Ishikawa (cell line): Measurements from ENCODE around the gene ARHGAP19.

Experiments
- CEBPB ChIP-seq: IDR thresholded peaks from 2 replicates; pipeline ENCODE4 v1.6.1; 2012
- CREB1 ChIP-seq: IDR thresholded peaks from 2 replicates; pipeline ENCODE4 v1.6.1; 2012; ENCODE audit warnings: low read depth
- EGR1 ChIP-seq: IDR thresholded peaks from 2 replicates; pipeline ENCODE4 v1.6.1; 2012
- EP300 ChIP-seq: IDR thresholded peaks from 2 replicates; pipeline ENCODE4 v1.6.1; 2012; ENCODE audit warnings: borderline replicate concordance
- FOXM1 ChIP-seq: IDR thresholded peaks from 2 replicates; pipeline ENCODE4 v1.6.1; 2012; ENCODE audit warnings: low read depth, borderline replicate concordance
- NFIC ChIP-seq: IDR thresholded peaks from 2 replicates; pipeline ENCODE4 v1.6.1; 2012
- RAD21 ChIP-seq: IDR thresholded peaks from 2 replicates; pipeline ENCODE4 v1.6.1; 2012; ENCODE audit warnings: low read depth
- TAF1 ChIP-seq: IDR thresholded peaks from 2 replicates; pipeline ENCODE4 v1.6.1; 2012; ENCODE audit warnings: low read depth, mild to moderate bottlenecking
- TCF12 ChIP-seq: IDR thresholded peaks from 2 replicates; pipeline ENCODE4 v1.6.1; 2012; ENCODE audit warnings: low read depth
- TEAD4 ChIP-seq: IDR thresholded peaks from 2 replicates; pipeline ENCODE4 v1.6.1; 2012
- YY1 ChIP-seq: IDR thresholded peaks from 2 replicates; pipeline ENCODE4 v1.6.1; 2012; ENCODE audit warnings: low read depth
- ZBTB7A ChIP-seq: IDR thresholded peaks from 2 replicates; pipeline ENCODE4 v1.6.1; 2012; ENCODE audit warnings: low read depth
- TF ChIP-seq, protein P1 (sequence below): IDR thresholded peaks from 2 replicates; pipeline ENCODE4 v1.6.1; 2012; ENCODE audit warnings: low read depth, mild to moderate bottlenecking
- TF ChIP-seq, protein P2 (sequence below): IDR thresholded peaks from 2 replicates; pipeline ENCODE4 v1.6.1; 2012
- TF ChIP-seq, protein P3 (sequence below): IDR thresholded peaks from 2 replicates; pipeline ENCODE4 v1.6.1; 2012

The ARHGAP19 gene

DNA sequence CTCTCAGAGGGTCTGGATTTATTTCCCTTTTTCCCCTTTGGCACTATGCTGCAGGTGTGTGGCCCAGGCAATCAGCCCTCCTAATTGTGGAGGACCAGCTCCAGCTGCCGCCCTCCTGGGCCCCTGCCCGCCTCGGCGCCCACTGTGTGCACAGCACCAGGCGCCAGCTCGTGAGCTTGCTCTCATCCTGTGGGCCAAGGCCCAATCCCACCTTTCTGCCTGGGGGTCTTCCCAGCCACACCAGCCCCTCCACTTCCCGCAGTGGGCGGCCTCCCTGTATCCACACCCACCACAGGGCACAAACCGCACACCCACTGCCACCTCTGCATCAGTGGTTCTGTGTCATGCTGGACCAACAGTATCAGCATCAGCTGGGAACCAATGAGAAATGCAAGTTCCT, 81.2 kb downstream of the ARHGAP19 start:
- TF ChIP-seq, protein P1, sequence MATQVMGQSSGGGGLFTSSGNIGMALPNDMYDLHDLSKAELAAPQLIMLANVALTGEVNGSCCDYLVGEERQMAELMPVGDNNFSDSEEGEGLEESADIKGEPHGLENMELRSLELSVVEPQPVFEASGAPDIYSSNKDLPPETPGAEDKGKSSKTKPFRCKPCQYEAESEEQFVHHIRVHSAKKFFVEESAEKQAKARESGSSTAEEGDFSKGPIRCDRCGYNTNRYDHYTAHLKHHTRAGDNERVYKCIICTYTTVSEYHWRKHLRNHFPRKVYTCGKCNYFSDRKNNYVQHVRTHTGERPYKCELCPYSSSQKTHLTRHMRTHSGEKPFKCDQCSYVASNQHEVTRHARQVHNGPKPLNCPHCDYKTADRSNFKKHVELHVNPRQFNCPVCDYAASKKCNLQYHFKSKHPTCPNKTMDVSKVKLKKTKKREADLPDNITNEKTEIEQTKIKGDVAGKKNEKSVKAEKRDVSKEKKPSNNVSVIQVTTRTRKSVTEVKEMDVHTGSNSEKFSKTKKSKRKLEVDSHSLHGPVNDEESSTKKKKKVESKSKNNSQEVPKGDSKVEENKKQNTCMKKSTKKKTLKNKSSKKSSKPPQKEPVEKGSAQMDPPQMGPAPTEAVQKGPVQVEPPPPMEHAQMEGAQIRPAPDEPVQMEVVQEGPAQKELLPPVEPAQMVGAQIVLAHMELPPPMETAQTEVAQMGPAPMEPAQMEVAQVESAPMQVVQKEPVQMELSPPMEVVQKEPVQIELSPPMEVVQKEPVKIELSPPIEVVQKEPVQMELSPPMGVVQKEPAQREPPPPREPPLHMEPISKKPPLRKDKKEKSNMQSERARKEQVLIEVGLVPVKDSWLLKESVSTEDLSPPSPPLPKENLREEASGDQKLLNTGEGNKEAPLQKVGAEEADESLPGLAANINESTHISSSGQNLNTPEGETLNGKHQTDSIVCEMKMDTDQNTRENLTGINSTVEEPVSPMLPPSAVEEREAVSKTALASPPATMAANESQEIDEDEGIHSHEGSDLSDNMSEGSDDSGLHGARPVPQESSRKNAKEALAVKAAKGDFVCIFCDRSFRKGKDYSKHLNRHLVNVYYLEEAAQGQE = no peak
- TF ChIP-seq NFIC (no peak), TEAD4 (no peak), CREB1 (no peak), FOXM1 (no peak), EGR1 (no peak), CEBPB (no peak), ZBTB7A (no peak), TAF1 (no peak), TCF12 (no peak), RAD21 (no peak), EP300 (no peak), YY1 (no peak)
- TF ChIP-seq, protein P2, sequence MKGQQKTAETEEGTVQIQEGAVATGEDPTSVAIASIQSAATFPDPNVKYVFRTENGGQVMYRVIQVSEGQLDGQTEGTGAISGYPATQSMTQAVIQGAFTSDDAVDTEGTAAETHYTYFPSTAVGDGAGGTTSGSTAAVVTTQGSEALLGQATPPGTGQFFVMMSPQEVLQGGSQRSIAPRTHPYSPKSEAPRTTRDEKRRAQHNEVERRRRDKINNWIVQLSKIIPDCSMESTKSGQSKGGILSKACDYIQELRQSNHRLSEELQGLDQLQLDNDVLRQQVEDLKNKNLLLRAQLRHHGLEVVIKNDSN = no peak
- TF ChIP-seq, protein P3, sequence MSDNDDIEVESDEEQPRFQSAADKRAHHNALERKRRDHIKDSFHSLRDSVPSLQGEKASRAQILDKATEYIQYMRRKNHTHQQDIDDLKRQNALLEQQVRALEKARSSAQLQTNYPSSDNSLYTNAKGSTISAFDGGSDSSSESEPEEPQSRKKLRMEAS = no peak

DNA sequence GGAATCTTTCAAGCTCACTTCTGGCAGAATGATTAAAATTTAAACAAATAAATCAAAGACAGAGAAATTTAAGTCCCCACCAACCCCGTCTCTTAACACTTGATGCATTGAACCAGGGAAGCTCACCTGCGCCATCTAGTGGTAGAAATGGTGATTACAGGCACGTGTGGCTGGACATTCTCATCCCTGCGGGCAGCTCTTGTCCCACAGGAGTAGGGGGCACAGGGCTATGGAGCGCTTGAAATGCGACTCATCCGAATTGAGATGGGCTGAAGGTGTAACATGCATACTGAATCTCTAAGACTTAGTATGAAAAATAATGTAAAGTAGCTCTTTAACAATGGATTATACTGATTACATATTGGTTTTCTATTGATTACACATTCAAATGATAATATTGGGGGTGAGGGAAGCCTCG, 81.9 kb downstream of the ARHGAP19 start:
- TF ChIP-seq NFIC (no peak), ZBTB7A (no peak), CREB1 (no peak), EP300 (no peak), CEBPB (no peak), FOXM1 (no peak), TAF1 (no peak), EGR1 (no peak), TCF12 (no peak), RAD21 (peak; percentile 96), YY1 (no peak), TEAD4 (peak; percentile 75)
- TF ChIP-seq, protein P1 = no peak
- TF ChIP-seq, protein P2 = peak; percentile 64
- TF ChIP-seq, protein P3 = peak; percentile 29; the same call in 1 of the 2 replicates

DNA sequence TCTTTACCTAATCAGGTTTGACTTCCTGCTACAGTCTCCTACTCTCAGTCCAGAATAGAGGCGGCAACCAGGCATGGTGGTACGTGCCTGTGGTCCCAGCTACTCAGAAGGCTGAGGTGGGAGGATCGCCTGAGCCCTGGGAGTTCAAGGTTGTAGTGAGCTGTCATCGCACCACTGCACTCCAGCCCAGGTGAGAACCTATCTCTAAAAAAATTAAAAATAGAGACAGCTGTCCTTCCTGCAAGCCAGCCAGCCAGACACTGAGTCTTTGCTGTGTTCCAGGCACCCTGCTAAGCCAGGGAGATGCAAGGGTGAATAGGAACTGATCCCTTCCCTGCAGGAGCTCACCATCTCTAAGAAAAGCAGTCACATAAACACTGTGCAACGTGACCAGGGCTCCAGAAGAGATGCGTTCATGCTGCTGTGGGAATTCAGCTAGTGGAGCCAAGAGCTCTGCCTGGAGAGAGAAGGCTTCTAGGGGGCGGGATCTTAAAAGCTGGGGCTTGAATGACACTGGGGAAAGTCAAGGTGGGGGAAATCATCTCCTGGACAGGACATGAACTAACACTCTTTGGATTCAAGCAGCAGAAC, 84.6 kb downstream of the ARHGAP19 start:
- no peak for TF ChIP-seq TCF12
- TF ChIP-seq, protein P1 = no peak

DNA sequence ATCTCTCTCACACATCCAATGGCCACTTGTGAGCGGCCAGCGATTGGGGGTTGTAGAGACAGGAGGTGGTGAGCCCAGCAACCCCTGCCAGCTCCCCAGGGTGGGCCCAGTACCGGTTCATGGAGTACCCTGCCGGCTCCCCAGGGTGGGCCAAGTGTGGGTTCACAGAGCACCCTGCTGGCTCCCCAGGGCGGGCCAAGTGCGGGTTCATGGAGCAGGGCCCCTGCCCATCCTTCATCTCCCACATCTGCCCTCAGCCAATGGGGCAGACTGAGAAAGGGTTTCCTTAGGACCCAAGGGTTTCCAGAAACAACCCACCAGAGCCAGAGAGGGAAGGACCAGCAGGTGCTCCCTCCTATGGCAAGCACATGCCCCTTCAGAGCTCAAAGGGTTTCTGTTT, 85.3 kb downstream of the ARHGAP19 start:
- TF ChIP-seq NFIC = no peak
- TF ChIP-seq RAD21 = no peak
- TF ChIP-seq CEBPB = no peak
- no peak for TF ChIP-seq ZBTB7A
- no peak for TF ChIP-seq CREB1
- no peak for TF ChIP-seq TEAD4
- no peak for TF ChIP-seq YY1
- no peak for TF ChIP-seq TCF12
- no peak for TF ChIP-seq EP300
- TF ChIP-seq FOXM1 = no peak
- TF ChIP-seq EGR1 = no peak
- TF ChIP-seq, protein P2 = no peak
- TF ChIP-seq, protein P3 = no peak
- TF ChIP-seq TAF1 = no peak
- TF ChIP-seq, protein P1 = no peak
